ENCODE measurements around the gene AHSP.

AHSP gene

GRCh38 chr16:31577411-31577810, 49.7 kb downstream of the AHSP start:
- Histone ChIP-seq H3K27ac (ENCODE audit: extremely low read depth, low read depth, low read length) (no peak overlapping the region), H3K4me1 (ENCODE audit: control insufficient read depth, insufficient read depth, low read length) (no peaks in the 10 kb centered on the region), H3K4me3 (ENCODE audit: low read depth, low read length) (no peak overlapping the region), H3K9me3 (ENCODE audit: control insufficient read depth, insufficient read depth, low read depth, low read length) (no peaks in the 10 kb centered on the region), H3K36me3 (ENCODE audit: control insufficient read depth in 2 of 2, insufficient read depth in 1 of 2, low read length in 2 of 2) (no peaks in the 10 kb centered on the region)
- ChIA-PET CTCF (no interaction called here), POLR2A (no interaction called here)
- no peak for TF ChIP-seq OSR2 (tag by site-specific recombination; IDR thresholded peaks at IDR 0.05)
- TF ChIP-seq ZNF585B (tag by site-specific recombination; IDR thresholded peaks at IDR 0.05): peak; percentile 87
